CD4-positive, alpha-beta T cell (primary cell): ENCODE measurements around the gene HNRNPH2. TPM values are rescaled to one million over a fixed set of nuclear protein-coding genes. Genes with fewer than 3 reads are reported as not detected.
A peak's percentile ranks its signal among the peaks of the same experiment; 100 is the strongest.

Experiments
- ATAC-seq: fragments of 200-7000 bp; cut with Tn5 transposase; one replicate; pipeline ENCODE4 v1.10.0; 2022; ENCODE audit warnings: mild to moderate bottlenecking; ENCODE audit not compliant: poor library complexity
- CTCF ChIA-PET: fragments of 350-600 bp; sonication (Branson Sonifier 250); formaldehyde crosslinking; loops from one replicate; lab custom pipeline; 2021; ENCODE audit warnings: antibody characterized with exemption, inconsistent platforms; lab: Charles Lee
- POLR2A ChIA-PET: fragments of 350-600 bp; sonication (Branson Sonifier 250); formaldehyde crosslinking; loops from one replicate; lab custom pipeline; 2021; ENCODE audit warnings: antibody characterized with exemption, inconsistent platforms; lab: Charles Lee
- DNase-seq, 14 experiments: peaks; one replicate each; pipeline ENCODE4 v3.0.0-alpha.2; 2013 to 2020; ENCODE audit warnings: mixed read lengths in 2 of 14
- H3K27ac ChIP-seq, 2 donors: one replicate each; pipeline versions ENCODE4 v1.5.1 to v1.7.0; 2013; ENCODE audit warnings: low read length in 2 of 2, low read depth in 1 of 2, mild to moderate bottlenecking in 1 of 2
- H3K27me3 ChIP-seq, 2 experiments: 1 replicate in 1 of 2; 2 replicates in 1 of 2; pipeline versions ENCODE4 v1.6.1 to v1.7.0; 2013; ENCODE audit warnings: low read length in 2 of 2, control low read depth in 1 of 2, mild to moderate bottlenecking in 1 of 2, moderate library complexity in 1 of 2; ENCODE audit not compliant: insufficient read depth in 2 of 2, control insufficient read depth in 1 of 2
- H3K36me3 ChIP-seq: one replicate; pipeline ENCODE4 v1.6.1; 2013; ENCODE audit warnings: low read length, control low read depth; ENCODE audit not compliant: insufficient read depth
- H3K4me1 ChIP-seq: one replicate; pipeline ENCODE4 v1.6.1; 2013; ENCODE audit warnings: low read length, control low read depth; ENCODE audit not compliant: insufficient read depth
- H3K4me3 ChIP-seq: one replicate; pipeline ENCODE4 v1.5.1; 2013; ENCODE audit warnings: mild to moderate bottlenecking, low read length, moderate library complexity
- H3K9me3 ChIP-seq, 2 experiments: 1 replicate in 1 of 2; 2 replicates in 1 of 2; pipeline versions ENCODE4 v1.6.1 to v1.7.0; 2013; ENCODE audit warnings: low read length in 2 of 2, mild to moderate bottlenecking in 2 of 2, control low read depth in 1 of 2, moderate library complexity in 1 of 2; ENCODE audit not compliant: control insufficient read depth in 1 of 2, insufficient read depth in 1 of 2
- H3K27ac Mint-ChIP-seq: one replicate; pipeline ENCODE4 v1.8.0; 2020; ENCODE audit warnings: mixed read lengths
- H3K27me3 Mint-ChIP-seq: one replicate; pipeline ENCODE4 v1.8.0; 2021; ENCODE audit warnings: mixed read lengths
- H3K36me3 Mint-ChIP-seq: one replicate; pipeline ENCODE4 v1.8.0; 2021; ENCODE audit warnings: low read depth, mixed read lengths
- H3K4me1 Mint-ChIP-seq: one replicate; pipeline ENCODE4 v1.8.0; 2021; ENCODE audit warnings: low read depth, mixed read lengths
- H3K4me3 Mint-ChIP-seq: one replicate; pipeline ENCODE4 v1.8.0; 2020; ENCODE audit warnings: mild to moderate bottlenecking, mixed read lengths
- H3K9me3 Mint-ChIP-seq: one replicate; pipeline ENCODE4 v1.8.0; 2020; ENCODE audit warnings: mixed read lengths
- CTCF ChIP-seq: fragments of 200-600 bp; IDR thresholded peaks from one replicate; pipeline ENCODE4 v1.8.0; 2022; ENCODE audit warnings: antibody characterized with exemption, mild to moderate bottlenecking
- intact Hi-C, 2 experiments: fragments of 100-400 bp; cut with DNase I in 1 of 2; cut with micrococcal nuclease in 1 of 2; formaldehyde crosslinking; loops; one replicate each; pipeline versions ENCODE4 v1.15.1 to v1.9.0; 2023 to 2025; cut with DNase I, micrococcal nuclease
- total RNA-seq, 174 experiments: library from RNA in 2 of 174; stranded (reverse) in 2 of 174; gene quantifications; one replicate each; pipeline ENCODE4 v1.2.3 and lab custom pipeline; 2021 to 2026

HNRNPH2 gene
- total RNA-seq, 2 experiments from 2014 or later = 50.9 to 51.4 TPM

GRCh38 chrX:101390664-101391525 lies 17.1 kb upstream of the HNRNPH2 start, which contains the start of gene RPL36A:
RPL36A (plus strand) TSS chrX:101391011; CDS start chrX:101391044, 33 bp downstream.
- Histone ChIP-seq H3K4me3 (peak within 1 kb of the TSS; percentile 71), H3K27ac (peak within 1 kb of the TSS; percentile 41 to 82), H3K9me3 (no peaks in the 10 kb centered on the region), H3K27me3 (no peaks in the 10 kb centered on the region), H3K4me1 (peaks cover 15% of the 10 kb centered on the region), H3K36me3 (peaks cover 18% of the 10 kb centered on the region)
- ATAC-seq (peak; percentile 92), DNase-seq (peak; percentile 57 to 92 (median 73))
- Mint-ChIP-seq H3K36me3 (peaks cover 37% of the 10 kb centered on the region), H3K4me3 (peak within 1 kb of the TSS; percentile 95), H3K4me1 (peaks cover 27% of the 10 kb centered on the region), H3K9me3 (no peaks in the 10 kb centered on the region), H3K27ac (peak within 1 kb of the TSS; percentile 95), H3K27me3 (no peaks in the 10 kb centered on the region)
- peak; percentile 72 for TF ChIP-seq CTCF
- ChIA-PET POLR2A (interaction anchor here (0.6 to 2.0 kb wide), 7 partner anchors 12 to 541 kb away, joined by 3 to 18 read pairs (median 6); partner anchors contain the start of genes GLA, HNRNPH2, TIMM8A and ZMAT1), CTCF (interaction anchor here (0.6 to 2.5 kb wide), 13 partner anchors 8 to 542 kb away, joined by 3 to 26 read pairs (median 5); partner anchors contain the start of gene TIMM8A)
- intact Hi-C loops = loop anchor here (1.0 to 5.0 kb wide), 5 partner anchors 16 to 574 kb away; partner anchors contain the start of genes GLA (in 1 of the 2), HNRNPH2 (in 1 of the 2), TIMM8A (in 1 of the 2) and TRMT2B (in 1 of the 2)

- Histone ChIP-seq H3K27me3 (no peaks in the 10 kb centered on the region), H3K9me3 (no peaks in the 10 kb centered on the region), H3K27ac (peak overlapping the region; percentile 41 to 82), H3K36me3 (peaks cover 22% of the 10 kb centered on the region), H3K4me1 (peaks cover 15% of the 10 kb centered on the region), H3K4me3 (peak overlapping the region; percentile 71)
- H3K4me1 Mint-ChIP-seq = peaks cover 27% of the 10 kb centered on the region
- TF ChIP-seq CTCF = no peak
- POLR2A ChIA-PET = interaction anchor here (1.5 to 2.0 kb wide), 3 partner anchors 26 to 540 kb away, joined by 12 to 18 read pairs (median 18); partner anchors contain the start of genes TIMM8A and ZMAT1
- H3K27ac Mint-ChIP-seq = peak overlapping the region; percentile 95
- peaks cover 37% of the 10 kb centered on the region for H3K36me3 Mint-ChIP-seq
- intact Hi-C loops = loop anchor here in 1 of 2 experiments (2.0 to 5.0 kb wide), 4 partner anchors 15 to 575 kb away; partner anchors contain the start of genes GLA, TIMM8A and TRMT2B
- H3K4me3 Mint-ChIP-seq = peak overlapping the region; percentile 95
- no peaks in the 10 kb centered on the region for H3K9me3 Mint-ChIP-seq
- CTCF ChIA-PET = no interaction called here
- ATAC-seq (no peak), DNase-seq (no peak)
- H3K27me3 Mint-ChIP-seq = no peaks in the 10 kb centered on the region
These were observed 16.2 kb upstream of the HNRNPH2 start for GRCh38 chrX:101391831-101392230.

GRCh38 chrX:101393530-101394305 lies 14.3 kb upstream of the HNRNPH2 start:
- POLR2A ChIA-PET = interaction anchor here (0.7 kb wide), 1 partner anchor 45 kb away, joined by 3 read pairs; the partner anchor contains the start of gene TIMM8A
- H3K9me3 Mint-ChIP-seq = no peaks in the 10 kb centered on the region

More at GRCh38 chrX:101393530-101394305, 14.3 kb upstream of the HNRNPH2 start:
- Histone ChIP-seq H3K36me3 (peaks cover 25% of the 10 kb centered on the region), H3K9me3 (no peaks in the 10 kb centered on the region), H3K27ac (no peak overlapping the region), H3K4me1 (peaks cover 15% of the 10 kb centered on the region), H3K27me3 (no peaks in the 10 kb centered on the region), H3K4me3 (no peak overlapping the region)
- DNase-seq = no peak
- no peak for TF ChIP-seq CTCF
- Mint-ChIP-seq H3K4me3 (no peak overlapping the region), H3K4me1 (peaks cover 27% of the 10 kb centered on the region), H3K36me3 (peaks cover 37% of the 10 kb centered on the region), H3K27ac (peak overlapping the region; percentile 95), H3K27me3 (no peaks in the 10 kb centered on the region)
- ATAC-seq = no peak
- CTCF ChIA-PET = interaction anchor here (0.6 kb wide), 1 partner anchor 1141 kb away, joined by 3 read pairs; no protein-coding TSS in a partner anchor
- intact Hi-C loops = loop anchor here in 1 of 2 experiments (5.0 kb wide), 2 partner anchors 341 to 576 kb away; partner anchors contain the start of gene TRMT2B
